Fibroblast of skin of left quadriceps (primary cell): Measurements from ENCODE around the gene MFAP2.
"Not testable (repeated sequence)": the region's sequence is repeated elsewhere in the genome, so short reads cannot be mapped to it uniquely, and the experiment has no call there.

ENCODE experiments used
- DNase-seq, 2 experiments: peaks; one replicate each; pipeline ENCODE4 v3.0.0-alpha.2; 2013; ENCODE audit warnings: low read depth in 2 of 2

MFAP2 gene

DNA sequence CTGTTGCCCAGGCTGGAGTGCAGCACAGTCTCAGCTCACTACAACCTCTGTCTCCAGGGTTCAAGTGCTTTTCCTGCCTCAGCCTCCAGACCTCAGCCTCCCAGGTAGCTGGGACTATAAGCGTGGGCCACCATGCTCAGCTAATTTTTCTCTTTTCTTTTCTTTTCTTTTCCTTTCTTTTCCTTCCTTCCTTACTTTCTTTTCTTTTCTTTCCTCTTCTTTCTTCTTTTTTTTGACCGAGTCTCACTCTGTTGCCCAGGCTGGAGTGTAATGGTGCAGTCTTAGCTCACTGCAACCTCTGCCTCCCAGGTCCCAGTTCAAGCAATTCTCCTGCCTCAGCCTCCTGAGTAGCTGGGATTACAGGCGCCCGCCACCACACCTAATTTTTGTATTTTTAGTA is 16.3 kb downstream of the MFAP2 start:
- not testable (repeated sequence) for DNase-seq

DNA sequence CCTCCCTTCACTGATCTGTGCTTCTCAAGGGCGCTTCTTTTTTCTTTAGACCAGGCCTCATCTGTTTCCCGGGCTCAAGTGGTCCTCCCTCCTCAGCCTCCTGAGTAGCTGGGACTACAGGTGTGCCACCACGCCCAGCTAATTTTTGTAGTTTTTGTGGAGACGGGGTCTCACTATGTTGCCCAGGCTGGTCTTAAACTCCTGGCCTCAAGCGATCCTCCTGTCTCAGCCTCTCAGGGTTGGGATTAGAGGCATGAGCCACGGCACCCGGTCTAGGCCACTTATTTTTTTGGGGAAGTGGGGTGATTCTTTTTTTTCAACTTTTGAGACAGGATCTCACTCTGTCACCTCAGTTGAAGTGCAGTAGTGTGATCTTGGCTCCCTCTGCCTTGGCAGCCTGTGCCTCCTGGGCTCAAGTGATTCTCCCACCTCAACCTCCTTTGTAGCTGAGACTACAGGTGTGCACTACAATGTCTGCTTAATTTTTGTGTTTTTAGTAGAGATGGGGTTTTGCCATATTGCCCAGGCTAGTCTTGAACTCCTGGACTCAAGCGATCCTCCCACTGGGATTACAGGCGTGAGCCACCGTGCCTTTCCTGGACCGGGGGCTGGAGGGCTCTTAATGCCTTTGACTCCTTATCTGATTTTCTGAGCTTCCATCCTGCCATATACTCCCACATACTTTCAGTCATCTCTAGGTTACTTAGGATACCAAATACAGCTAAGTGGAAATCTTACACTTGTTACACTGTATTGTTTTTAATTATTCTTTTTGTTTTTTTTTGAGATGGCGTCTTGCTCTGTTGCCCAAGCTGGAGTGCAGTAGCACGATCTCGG is 18.9 kb downstream of the MFAP2 start:
- DNase-seq, result no peak

DNA sequence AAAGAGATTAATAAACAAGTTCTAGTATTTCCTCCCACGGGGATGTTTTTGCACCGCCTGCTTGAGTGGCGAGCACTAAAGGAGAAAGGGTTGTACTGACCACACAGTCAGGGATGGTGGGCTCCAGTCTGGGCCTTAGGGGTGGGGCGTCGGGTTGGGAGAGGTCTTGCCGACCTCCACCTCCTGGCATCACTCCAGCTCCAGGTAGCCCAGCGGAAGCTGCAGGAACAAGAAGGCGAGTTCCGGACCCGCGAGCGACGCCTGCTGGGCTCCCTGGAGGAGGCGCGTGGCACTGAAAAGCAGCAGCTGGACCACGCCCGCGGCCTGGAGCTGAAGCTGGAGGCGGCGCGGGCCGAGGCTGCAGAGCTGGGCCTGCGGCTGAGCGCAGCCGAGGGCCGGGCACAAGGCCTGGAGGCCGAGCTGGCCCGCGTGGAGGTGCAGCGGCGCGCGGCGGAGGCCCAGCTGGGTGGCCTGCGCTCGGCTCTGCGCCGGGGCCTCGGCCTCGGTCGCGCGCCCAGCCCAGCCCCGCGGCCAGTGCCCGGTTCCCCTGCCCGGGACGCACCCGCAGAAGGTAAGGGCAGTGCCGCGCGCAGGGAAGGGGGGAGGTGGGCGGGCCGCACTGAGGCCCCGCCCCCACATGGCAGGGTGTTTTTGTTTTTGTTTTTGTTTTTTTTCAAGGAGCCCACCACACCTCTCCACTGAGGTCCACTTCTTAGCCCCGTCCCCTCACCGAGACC is 19.7 kb downstream of the MFAP2 start:
- DNase-seq, result peak; percentile 42 to 46

DNA sequence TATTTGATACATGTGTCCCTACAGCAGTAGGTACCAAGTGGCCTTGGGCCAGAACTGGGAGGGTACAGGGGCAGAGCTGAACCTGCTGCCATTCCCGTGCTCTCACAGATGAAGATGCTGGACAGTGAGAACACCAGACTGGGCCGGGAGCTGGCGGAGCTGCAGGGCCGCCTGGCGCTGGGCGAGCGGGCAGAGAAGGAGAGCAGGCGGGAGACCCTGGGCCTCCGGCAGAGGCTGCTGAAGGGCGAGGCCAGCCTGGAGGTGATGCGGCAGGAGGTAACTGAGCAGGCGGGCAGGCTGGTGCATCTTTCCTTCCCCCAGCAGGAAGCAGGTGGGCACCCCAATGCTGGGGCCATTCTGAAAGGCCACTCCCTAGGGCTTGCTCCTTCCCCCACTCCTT is 21.9 kb downstream of the MFAP2 start:
- DNase-seq, result no peak

DNA sequence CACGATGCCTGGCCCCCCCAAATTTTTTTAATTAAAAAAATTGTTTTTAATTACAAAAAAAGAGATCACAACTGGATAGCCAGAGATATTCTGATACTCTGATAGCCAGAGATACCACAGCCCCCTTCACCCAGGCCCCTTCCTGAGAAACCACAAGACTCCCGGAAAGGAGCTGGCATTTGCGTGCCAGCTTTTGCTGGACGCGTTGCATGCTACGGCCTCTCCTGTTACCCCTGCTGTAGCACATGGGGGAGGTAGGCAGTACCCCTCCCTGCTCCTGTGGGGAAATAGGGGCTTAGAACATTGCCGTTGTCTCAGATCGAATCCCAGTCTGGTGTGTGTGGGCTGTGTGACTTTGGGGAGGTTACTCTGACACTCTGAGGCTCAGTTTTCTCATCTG is 22.7 kb downstream of the MFAP2 start:
- no peak for DNase-seq

DNA sequence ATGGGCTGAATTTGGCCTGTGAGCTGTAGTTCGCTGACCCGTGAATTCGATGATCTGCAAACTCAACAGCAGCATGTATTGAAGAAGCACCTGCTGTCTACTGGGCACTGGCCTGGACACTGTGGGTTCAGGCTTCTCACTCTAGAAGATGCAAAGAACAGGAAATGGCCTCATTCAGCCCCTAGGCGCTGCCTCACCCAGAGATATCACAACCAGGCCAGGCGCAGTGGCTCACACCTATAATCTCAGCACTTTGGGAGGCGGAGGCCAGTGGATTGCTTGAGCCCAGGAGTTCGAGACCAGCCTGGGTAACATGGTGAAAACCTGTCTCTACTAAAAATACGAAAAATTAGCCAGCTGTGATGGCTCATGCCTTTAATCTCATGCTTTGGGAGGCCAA is 23.6 kb downstream of the MFAP2 start:
- DNase-seq, result no peak

DNA sequence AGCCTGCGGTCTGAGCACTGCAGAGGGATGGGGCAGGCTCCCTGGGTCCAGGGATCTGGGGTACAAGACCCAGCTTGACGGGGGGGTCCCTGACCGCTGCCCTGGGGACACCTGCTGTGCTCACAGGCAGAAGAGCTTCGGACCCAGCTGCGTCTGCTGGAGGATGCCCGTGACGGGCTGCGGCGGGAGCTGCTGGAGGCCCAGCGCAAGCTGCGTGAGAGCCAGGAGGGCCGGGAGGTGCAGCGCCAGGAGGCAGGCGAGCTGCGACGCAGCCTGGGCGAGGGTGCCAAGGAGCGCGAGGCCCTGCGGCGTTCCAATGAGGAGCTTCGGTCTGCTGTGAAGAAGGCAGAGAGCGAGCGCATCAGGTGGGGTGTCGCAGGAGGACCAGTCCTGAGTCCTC is 25.2 kb downstream of the MFAP2 start:
- no peak for DNase-seq

DNA sequence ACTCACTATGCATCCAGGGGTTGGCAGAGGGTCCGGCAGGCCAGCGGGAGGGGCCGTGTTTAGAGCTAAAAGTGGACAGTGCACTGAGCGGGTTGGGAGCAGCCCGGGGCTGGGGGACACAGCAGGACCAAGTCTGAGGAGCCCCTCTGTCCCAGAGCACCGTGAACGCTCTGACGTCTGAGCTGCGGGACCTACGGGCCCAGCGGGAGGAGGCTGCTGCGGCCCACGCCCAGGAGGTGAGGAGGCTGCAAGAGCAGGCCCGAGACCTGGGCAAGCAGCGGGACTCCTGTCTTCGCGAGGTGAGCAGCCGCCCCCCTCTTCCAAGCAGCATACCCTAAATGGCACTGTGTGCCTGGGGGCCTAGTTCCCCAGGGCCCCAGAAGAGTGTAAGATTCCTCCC is 25.8 kb downstream of the MFAP2 start:
- DNase-seq, result no peak

DNA sequence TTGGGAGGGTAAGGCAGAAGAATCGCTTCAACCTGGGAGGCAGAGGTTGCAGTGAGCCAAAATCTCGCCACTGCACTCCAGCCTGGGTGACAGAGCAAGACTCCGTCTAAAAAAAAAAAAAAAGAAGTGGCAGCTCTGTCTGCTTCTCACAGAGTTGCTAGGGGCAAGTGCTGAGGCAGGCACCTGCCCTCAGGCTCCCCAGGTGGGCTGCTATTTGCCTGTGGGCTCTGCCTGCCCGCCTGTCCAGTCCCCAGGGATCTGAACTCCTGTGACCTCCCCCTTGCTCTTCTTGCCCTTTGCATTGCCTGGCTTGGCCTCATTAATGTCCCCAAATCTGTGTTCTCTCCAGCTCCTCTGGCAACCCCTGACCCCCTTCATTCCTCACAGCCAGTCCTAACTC is 28.0 kb downstream of the MFAP2 start:
- DNase-seq, result not testable (repeated sequence)

DNA sequence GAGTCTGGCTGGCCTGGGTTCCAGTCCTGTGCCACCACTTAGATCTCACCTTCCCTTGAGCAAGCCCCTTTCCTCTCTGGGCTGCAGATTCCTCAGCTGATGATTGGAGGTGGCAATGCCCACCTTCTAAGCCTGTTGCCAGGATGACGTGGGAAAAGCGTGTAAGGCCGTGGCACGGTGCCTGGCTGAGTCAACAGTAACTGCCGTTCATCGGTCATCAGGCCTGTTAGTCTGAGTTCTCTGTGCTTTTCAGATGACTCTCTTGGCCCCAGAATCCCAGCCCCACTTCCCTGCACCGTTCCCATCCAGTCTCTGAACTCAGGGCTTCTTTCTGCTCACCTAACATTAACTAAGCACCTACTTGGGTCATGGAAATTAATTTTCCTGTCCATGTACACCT is 31.4 kb downstream of the MFAP2 start:
- not testable (repeated sequence) for DNase-seq

DNA sequence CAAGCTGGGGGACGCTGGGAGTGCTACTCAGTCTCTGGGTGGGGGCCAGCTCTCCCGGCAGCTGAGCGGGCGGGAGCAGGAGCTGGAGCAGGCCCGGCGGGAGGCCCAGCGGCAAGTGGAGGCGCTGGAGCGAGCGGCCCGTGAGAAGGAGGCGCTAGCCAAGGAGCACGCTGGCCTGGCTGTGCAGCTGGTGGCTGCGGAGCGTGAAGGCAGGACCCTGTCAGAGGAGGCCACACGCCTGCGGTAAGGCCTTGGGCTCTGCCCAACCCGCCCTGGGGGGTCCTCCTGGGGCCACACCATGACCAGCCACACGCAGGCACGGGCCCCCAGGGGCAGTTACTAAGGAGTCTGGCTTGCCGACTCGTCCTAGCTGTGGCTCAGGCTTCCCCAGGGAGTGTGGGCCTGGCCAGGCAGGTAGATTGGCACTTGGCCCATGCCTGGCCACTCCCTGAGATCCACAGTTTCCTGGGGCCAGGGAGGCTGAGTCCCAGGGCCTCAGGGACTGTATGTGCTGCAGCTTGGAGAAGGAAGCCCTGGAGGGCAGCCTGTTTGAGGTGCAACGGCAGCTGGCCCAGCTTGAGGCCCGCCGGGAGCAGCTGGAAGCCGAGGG is 32.0 kb downstream of the MFAP2 start:
- DNase-seq, result not testable (repeated sequence)

DNA sequence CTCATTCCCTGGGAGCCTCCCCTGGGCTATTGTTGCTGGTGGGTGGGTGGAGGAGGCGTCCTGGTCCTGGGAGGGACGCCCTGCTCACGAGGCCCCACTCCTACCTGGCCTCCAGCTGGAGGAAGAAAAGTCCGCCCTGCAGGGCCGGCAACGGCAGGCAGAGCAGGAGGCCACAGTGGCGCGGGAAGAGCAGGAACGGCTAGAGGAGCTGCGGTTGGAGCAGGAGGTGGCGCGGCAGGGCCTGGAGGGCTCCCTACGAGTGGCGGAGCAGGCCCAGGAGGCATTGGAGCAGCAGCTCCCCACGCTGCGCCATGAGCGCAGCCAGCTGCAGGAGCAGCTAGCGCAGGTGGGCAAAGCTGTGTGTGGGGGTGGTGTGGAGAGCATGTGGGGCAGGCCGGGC is 33.8 kb downstream of the MFAP2 start:
- DNase-seq, result no peak

DNA sequence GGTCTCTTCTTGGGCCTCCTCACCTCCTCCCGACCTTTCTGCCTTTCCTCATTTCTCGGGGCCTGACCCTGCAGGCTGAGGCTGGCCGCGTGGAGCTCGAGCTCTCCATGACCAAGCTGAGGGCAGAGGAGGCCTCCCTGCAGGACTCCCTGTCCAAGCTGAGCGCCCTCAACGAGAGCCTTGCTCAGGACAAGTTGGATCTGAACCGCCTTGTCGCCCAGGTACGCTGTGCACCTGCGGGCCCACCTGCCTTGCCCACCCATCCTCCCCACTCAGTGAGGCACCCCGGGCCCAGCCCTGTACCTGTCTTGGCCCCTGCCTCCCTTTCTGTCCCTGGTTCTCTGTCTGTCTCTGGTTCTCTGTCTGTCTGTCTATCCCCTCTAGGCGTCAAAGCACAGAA is 34.2 kb downstream of the MFAP2 start:
- DNase-seq, result not testable (repeated sequence)

DNA sequence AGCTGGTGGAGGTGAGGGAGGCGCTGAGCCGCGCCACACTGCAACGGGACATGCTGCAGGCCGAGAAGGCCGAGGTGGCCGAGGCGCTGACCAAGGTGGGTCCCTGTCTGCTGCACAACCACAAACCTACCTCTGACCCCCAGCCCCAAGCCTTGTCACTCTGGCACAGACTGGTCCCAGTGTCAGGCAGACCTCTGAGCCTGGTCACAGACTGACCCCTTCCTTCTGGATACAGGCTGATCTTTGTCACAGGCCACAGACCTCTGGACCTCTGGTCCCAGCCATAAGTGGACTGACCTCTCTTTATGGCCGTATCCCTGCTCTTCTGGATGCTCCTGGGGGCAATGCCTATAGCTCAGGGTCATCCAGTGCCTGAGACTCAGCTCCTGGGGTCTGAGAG is 34.9 kb downstream of the MFAP2 start:
- DNase-seq, result not testable (repeated sequence)

DNA sequence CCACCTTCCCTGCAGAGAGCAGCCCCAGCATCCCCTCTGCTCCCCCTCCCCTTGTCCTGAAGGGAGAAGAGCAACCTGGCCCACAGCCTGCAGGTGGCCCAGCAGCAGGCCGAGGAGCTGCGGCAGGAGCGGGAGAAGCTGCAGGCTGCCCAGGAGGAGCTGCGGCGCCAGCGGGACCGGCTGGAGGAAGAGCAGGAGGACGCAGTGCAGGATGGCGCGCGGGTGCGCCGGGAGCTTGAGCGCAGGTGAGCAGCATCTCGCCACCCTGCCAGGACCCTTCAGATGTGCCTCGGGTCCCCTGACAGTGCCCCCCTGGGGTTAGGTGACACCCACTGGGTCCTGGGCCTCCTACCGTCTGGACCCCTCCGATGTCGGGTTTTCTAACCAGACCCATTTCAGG is 36.4 kb downstream of the MFAP2 start:
- no peak for DNase-seq

DNA sequence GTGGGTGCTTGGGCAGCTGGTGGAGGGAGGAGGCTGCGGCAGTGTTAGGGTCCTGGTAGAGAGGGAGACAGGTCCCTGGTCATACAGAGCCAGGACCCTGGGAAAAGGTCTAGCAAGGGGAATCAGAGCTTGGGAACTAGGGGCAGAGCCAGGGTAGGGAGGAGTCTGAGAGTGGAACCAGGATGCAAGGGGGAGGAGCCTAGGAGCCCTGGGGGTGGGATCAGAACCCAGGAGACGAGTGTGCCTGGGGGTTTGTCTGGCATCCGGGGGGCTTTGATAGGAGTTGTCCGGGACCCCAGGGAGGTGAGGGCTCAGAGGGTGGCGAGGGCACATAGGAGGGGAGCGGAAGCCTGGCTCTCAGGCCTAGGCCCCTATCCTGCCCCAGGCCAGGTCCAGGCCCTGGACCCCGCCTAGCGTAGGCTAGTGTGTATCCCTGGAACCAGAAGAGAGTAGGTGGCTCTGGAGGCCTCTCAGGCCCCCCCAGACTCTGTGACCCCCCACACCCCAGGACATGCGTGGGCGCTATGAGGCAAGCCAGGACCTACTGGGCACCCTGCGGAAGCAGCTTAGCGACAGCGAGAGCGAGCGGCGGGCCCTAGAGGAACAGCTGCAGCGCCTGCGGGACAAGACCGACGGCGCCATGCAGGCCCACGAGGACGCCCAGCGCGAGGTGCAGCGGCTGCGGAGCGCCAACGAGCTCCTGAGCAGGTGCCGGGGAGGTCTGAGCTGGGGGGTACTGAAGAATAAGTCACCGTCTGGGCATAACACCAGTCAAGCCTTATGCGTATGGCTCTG is 40.8 kb downstream of the MFAP2 start:
- DNase-seq, result not testable (repeated sequence)

DNA sequence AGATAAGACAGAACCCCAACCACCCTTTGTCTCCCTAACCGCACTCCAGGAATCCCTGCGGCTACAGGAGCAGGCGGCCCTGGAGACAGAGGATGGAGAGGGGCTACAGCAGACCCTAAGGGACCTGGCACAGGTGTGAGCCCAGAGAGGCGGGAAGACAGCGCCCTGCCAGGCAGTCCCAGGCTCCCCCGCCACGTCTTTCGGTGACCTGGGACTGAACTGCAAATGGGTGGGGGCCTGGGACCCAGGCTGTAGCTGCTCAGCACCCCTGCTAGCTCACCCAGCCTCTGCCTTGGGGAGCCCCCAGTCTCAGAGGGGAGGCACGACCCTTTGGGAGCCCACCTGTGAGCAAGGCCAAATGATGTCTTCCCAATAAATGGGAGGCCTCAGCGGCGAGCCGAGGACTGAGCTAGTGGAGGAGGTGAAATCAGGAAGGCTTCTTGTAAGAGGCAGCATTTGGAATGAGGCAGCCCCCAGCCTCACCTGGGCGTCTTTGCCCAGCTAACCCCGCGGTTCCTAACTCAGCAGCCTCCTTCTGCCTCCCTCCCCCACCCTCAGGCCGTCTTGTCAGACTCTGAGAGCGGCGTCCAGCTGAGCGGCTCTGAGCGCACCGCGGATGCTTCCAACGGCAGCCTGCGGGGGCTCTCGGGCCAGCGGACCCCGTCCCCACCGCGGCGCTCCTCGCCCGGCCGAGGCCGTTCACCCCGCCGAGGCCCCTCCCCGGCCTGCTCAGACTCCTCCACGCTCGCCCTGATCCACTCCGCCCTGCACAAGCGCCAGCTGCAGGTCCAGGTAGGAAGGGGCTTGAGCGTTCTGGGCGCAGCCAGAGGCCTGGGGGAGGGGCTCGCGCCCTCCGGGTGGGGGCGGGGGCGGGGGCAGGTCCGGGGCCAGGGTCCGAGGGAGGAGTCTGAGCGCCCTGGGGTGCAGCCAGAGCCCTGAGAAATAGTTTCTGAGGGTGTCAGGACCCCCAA is 41.8 kb downstream of the MFAP2 start:
- no peak for DNase-seq

DNA sequence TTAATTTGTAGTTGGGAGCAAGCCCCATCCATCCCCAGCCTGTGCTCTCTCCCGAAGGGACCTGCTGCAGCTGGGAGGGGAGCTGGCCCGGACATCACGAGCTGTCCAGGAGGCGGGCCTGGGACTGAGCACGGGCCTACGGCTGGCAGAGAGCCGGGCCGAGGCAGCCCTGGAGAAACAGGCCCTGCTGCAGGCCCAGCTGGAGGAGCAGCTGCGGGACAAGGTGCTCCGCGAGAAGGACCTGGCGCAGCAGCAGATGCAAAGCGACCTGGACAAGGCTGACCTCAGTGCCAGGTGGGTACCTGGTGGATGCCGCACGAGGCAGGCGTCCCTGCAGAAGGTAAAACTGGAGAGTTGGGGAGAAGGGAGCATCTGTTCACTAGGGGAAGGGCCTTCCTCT is 43.8 kb downstream of the MFAP2 start:
- not testable (repeated sequence) for DNase-seq

DNA sequence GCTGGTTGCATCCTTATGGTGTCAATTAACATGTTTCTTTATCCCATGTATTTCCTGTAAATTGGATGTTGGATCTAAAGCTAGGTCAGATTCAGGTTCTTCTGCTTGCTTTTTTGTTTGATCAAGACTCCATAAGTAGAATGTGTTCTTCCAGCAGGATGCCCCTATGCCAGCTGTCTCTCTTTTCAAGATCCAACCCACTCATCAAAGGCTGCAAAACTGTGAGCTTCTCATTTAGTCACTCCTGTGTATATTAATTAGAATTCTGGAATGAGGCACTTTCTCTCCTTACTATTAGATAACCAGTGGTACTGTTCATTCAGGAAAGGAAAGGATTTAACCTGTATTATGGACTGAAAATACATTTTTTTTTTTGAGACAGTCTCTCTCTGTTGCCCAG is 46.5 kb downstream of the MFAP2 start:
- not testable (repeated sequence) for DNase-seq

DNA sequence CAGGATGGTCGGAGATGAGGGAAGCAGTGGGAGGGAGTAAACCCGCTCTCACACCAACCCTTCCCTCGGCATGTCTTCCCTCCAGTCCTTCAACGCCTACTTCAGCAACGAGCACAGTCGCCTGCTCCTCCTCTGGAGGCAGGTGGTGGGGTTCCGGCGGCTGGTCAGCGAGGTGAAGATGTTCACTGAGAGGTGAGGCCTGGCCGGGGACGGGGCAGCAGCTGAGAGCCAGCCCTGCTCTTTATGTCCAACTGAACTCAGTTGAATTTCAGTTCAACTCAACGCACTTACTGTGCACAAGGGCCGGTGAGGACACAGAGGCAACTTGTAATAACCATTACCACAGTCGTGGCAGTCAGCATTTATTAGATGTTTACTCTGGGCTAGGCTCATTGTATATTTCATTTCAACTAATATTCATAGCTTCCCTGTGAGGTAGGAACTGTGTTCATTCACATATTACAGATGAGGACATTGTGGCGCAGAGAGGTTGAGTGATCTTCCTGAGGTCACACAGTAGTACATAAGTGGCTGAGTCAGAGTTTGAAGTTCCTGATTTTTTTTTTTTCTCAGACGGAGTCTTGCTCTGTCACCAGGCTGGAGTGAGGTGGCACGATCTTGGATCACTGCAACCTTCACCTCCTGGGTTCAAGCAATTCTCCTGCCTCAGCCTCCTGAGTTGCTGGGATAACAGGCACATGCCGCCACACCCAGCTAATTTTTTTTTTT is 49.0 kb downstream of the MFAP2 start:
- not testable (repeated sequence) for DNase-seq
